HL-60/S4 (cell line): Measurements from ENCODE around the gene METAP1D.

ENCODE experiments used
- in situ Hi-C: fragments of 300-500 bp; cut with MboI; formaldehyde crosslinking; loops from 2 replicates; pipeline ENCODE4 v1.14.3; 2022; ENCODE audit warnings: low sequenced_read_pairs

Gene METAP1D

DNA sequence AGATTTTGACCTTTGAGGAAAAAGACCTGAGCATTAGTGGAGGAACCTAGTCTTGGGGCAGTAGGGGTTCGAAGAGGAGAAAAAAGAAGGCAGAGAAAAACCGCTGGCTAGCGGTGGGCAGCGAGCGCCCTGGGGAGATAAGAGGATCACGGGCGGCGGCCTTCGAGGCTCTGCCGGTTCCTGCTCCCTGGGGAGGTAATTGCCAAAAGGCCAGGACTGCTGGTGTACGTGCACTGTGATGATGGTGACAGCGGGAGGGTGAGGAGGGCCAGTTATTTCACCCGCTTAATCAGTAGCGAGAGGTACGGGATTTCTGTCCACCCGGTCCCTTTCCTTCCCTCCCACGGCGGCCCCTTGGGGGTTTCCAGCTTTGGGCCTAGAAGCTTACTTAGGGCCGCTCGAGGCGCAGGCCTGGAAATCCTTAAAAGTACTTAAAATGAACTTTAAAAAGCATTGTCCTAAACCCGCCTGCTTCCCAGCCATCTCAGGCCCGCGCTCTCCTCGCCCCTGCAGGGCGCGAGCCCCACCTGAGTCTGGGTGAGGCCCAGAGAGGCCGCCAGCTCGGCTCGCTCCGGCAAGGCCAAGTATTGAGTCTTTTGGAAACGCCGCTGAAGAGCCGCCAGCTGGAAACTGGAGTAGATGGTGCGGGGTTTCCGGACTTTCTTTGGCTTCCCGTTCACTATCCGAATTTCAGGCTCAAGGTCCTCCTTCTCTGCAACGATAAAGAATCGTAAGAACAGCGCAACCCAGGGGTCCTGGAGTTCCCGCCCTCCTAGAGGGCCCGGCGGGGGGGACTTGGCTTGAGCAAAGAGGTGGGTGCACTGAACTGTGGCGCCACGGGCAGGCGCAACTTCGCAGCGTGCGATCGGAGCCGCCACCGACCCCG lies 101.4 kb downstream of the METAP1D start:
- in situ Hi-C loops: no loop called here

- in situ Hi-C loops: no loop called here
Measured at GRCh38 chr2:172101821-172102390, 102.2 kb downstream of the METAP1D start.

DNA sequence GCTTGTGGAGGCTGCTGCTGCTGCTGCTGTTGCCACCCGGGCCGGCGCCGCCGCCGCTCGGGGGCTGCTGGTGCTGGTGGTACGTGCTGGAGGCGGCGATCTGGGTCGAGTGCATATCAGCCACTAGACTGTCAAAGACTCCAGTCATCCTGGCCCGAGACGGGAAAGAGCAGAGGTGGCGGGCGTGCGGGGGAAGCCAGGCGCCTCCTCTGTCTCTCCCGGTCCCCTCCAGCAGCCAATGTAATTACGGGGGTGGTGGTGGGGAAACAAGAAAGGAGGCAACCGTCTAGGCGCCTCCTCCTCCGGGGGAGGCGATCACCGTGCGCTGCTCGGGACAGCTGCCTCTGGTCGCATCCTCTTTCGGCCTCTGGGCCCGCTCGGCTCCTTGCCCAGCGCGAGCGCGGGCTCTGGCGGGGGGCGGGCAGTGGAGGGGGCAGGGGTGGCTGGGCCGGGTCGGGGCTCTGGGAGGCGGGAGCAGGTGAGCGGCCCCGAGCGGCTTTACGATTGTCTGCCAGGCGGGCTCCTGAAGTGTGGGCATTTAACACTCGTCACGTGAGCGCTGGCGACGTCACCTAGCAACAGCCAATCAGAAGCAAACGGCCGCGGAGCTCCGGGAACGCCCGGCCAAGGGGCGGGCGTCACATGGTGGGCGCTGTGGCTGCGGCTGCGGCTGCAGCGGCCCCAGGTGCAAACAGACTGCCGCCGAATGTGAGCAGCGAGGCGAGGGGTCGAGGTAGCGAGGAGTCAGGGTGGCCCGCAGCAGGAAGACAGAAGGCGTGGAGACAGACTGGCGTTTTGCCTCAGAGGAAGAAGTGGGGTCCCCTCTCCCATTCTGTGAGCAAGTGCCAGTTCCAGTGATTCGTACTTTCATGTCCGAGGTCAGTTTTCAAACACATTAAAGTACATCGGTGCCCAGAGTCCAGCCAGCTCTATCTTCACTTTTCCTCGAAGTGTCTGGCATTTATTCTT lies 102.9 kb downstream of the METAP1D start, which contains the start of gene DLX2:
Gene DLX2, minus strand, starts transcription at position 510 of the 969 bp plus-strand sequence. Its CDS starts 362 bp downstream, at position 148.
- in situ Hi-C loops: no loop called here

DNA sequence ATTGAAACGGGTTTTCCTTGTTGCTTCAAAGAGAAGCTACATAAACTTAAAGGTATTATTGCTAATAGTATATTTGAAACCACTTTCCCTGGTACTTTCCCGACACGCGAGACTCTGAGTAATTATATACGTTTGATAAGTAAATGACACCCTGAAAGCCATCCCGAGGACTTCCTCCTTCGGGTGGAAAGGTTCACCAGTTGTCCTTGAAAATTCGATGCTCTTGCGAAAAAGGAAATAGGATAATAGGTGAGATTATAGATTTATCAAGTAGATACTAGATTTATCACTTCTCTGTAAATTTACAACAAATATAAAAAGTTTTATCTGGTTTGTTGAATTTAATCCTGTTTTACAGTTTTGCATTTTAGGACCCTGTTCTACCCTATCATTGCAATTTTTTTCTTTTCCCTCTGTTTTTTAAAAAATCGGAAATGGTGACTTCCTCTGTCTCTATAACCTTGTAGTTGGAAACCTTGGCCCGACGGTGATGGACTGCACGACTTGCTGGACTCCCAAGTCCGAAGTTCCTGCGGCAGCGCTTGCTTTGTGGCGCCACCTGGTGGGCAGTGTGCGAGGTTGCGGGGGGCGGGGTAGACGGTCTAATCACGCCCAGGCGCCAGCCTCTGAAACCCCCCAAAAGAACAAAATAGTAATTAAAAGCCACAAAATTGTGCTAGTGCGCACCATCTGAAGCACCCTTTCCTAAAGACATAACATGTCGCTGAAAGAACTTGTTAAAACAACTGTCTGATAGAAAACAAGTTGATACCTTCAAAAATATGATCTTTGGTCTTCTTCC lies 103.9 kb downstream of the METAP1D start:
- in situ Hi-C loops: no loop called here

DNA sequence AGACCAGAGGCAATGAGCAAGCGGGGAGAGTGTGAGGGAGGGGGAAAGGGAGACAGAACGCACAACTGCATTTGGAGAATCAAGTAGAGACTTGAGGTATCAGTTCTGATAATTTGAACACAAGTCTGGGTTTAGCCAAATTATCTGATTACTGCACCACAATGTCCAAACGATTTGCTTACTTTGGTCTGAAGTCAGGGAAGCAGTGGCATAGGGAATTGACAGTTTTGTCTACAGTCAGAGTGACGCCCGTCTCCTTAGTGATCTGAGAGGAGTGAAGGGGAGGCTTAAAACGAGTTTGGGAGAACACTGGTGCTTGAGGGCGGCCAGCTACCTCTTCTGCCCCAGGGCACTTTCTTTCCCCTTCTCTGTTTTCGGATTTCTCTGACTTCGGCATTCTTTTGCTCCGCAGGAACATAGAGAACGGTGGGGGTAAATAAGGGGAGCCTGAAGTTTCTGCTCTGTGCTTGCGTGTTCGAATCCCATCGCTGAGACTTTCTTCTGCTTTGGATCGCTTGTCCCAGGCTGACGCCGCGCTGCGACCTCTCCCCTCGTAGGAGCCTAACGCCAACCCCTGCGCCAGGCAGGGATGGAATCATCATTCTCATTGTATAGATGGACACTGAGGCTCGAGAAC lies 105.8 kb downstream of the METAP1D start:
- in situ Hi-C loops: no loop called here

DNA sequence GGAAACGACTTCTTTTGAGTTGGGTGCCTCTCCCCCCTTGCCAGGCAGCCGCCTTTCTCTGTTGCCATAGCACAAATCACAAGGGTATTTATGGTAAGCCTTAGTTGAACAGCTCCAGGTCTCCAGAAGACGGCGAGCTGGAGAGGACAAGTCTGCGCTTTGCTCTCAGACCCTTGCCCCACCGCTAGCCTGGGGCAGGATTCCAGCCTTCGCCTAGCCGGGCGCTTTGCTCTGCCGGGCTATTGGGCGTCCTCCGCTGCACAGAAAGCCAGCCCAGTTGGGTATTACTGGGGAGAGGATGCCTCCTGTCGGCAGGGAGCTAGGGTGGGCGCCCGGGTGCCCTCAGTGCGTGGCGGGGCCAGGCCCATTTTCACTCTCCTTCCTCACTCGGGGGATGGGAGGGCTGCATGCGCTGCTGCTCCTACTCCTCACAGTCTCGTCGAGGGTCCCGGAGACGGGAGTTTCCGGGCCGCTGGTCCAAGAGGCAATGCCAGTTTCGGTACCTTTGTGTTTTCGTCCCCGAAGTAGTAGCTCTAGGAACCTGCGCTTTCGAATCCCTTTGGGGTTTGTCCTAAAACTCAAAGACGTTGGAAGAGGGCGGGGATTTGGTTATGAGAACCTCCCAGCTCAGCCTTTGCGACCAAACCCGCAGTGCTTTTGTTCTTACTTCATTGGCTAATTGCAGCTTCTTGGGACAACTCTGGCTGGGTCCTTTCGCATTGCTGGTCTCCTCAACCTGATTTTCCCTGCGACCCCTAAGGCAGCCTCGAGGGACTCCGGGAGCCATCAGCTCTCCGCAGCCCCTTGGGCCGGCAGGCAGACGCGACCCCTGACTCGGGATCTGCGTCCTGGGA lies 106.6 kb downstream of the METAP1D start:
- in situ Hi-C loops: no loop called here

GRCh38 chr2:172107690-172108586 lies 108.2 kb downstream of the METAP1D start:
- in situ Hi-C loops: no loop called here

- in situ Hi-C loops: no loop called here
Measured at GRCh38 chr2:172108587-172108930, 108.8 kb downstream of the METAP1D start.

- in situ Hi-C loops: no loop called here
Measured at GRCh38 chr2:172109256-172109987, 109.7 kb downstream of the METAP1D start.

- in situ Hi-C loops: loop anchor here (10.0 kb wide), 2 partner anchors 405 to 515 kb away; no protein-coding TSS in a partner anchor
Measured at GRCh38 chr2:172109988-172110811, 110.4 kb downstream of the METAP1D start.

DNA sequence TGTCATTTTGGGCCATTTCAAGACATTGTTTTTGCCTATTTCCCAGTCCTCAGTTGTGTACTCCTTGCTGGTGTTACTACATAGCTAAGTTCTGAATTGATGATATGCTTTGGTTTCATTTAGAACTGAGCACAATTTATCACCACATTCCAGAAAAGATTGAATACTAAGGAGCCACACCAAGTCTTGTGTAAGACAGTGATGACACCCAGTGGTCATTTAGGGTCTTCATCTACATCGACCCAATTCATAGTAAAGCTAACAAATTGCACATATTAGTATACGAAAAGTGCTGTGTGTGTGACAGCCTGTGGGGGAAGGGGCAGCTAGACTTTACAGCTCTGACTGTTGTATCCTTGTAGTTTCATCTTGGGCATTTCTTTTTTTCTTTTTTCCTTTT lies 113.9 kb downstream of the METAP1D start:
- in situ Hi-C loops: loop anchor here (10.0 kb wide), 2 partner anchors 409 to 519 kb away; no protein-coding TSS in a partner anchor

DNA sequence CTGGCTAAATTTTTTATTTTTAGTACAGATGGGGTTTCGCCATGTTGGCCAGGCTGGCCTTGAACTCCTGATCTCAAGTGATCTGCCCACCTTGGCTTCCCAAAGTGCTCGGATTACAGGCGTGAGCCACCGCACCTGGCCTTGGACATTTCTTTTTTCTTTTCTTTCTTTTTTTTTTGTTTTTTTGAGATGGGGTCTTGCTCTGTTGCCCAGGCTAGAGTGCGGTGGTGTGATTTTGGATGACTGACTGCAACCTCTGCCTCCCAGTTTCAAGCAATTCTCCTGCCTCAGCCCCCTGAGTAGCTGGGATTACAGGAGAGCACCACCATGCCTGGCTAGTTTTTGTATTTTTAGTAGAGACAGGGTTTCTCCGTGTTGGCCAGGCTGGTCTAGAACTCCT lies 114.4 kb downstream of the METAP1D start:
- in situ Hi-C loops: loop anchor here (10.0 kb wide), 2 partner anchors 409 to 519 kb away; no protein-coding TSS in a partner anchor

DNA sequence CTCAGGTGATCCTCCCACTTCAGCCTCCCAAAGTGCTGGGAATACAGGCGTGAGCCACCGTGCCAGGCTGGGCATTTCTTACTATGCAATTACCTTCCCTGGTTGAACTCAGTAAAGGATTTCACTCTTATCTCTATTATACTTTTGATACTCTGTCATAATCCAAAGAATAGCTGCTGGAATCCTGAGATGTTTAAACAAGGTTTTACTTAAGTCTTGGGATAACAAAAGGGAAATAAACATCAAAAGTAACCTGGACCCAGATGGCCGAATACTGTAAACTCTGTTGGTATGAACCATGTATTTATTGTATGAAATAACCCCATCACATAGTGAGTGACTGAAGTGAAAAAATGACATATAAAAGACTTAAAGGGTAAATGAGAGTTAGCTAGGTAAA lies 114.8 kb downstream of the METAP1D start:
- in situ Hi-C loops: loop anchor here (10.0 kb wide), 2 partner anchors 410 to 520 kb away; no protein-coding TSS in a partner anchor

DNA sequence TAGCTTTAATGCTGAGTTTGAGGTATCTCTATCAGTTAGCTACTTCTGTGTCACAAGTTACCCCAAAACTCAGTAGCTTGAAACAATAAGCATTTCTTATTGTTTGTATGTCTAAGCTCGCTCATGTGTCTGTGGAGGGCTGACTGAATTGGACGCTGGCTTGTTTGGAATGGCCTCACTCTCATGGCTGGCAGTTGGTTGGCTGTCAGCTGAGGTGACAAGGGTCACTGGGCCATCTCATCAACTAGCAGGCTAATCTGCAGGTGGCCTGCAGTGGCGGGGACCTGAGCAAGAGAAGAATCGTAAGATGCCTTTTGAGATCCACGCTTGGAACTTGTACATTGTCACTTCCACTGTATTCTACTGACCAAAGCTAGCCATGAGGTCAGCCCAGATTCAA lies 116.4 kb downstream of the METAP1D start:
- in situ Hi-C loops: loop anchor here (10.0 kb wide), 2 partner anchors 411 to 521 kb away; no protein-coding TSS in a partner anchor

DNA sequence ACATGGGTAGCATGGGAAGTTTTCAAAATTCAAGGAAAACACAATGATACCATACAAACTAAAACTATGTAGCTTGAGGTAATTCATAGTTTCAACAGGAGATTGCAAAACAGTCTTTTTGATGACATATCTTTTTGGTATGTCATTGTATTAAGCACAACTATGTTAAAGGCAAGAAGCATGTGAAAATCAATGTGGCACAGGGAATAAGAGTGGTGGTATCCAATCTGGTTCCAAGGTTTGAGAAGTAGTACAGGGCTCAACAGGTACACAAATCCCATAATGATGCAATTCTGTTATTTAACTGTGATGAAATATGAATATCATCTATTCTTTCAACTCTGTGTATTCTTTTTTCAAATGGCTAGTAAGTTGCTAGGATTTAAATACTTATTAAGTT lies 119.3 kb downstream of the METAP1D start:
- in situ Hi-C loops: loop anchor here (10.0 kb wide), 2 partner anchors 414 to 524 kb away; no protein-coding TSS in a partner anchor

- in situ Hi-C loops: no loop called here
Measured at GRCh38 chr2:172120118-172120517, 120.4 kb downstream of the METAP1D start.
